GM21528 (cell line): ENCODE results near the gene EHMT2.
A peak's percentile ranks its signal among the peaks of the same experiment; 100 is the strongest.
"Not testable (repeated sequence)": the region's sequence is repeated elsewhere in the genome, so short reads cannot be mapped to it uniquely, and the experiment has no call there.

ENCODE experiments used
- ATAC-seq: cut with Tn5 transposase; IDR thresholded peaks from one replicate; pipeline ENCODE4 v1.9.1; 2021; ENCODE audit warnings: mild to moderate bottlenecking, moderate library complexity; ENCODE audit not compliant: unreplicated experiment, low FRiP score

EHMT2 gene

GRCh38 chr6:31915756-31916155, 18.3 kb upstream of the EHMT2 start:
- ATAC-seq, result no peak

- no peak for ATAC-seq
These were observed 17.9 kb upstream of the EHMT2 start for GRCh38 chr6:31915351-31915750.

DNA sequence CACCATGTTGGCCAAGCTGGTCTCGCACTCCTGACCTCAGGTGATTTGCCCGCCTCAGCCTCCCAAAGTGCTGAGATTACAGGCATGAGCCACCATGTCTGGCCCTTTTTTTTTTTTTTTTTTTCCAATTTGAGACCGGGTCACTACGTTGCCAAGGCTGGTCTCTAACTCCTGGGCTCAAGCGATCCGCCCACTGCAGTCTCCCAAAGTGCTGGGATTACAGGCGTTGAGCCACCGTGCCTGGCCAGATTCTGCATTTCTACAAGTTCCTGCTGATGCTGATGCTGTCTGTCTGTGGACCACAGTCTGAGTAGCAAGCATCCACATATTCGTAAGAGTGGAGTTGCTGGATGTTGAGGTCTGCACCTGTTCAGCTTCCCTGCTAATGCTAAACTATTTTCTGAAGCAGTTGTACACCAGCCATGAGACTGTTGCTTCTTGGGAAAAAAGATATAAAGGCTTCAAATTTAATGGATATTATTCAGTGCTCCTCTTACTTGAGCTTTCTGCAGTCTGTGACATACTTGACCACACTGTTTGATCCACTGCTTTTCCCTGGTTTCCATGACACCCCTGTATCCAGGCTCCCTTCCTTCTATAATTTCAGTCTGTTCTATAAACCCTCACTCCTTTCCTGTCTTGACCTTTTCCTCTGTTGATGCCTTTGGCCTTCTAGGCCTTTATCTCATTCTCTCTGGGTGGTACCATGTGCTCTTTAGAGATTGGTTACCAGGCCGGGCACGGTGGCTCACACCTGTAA, 14.5 kb upstream of the EHMT2 start:
- no peak for ATAC-seq

DNA sequence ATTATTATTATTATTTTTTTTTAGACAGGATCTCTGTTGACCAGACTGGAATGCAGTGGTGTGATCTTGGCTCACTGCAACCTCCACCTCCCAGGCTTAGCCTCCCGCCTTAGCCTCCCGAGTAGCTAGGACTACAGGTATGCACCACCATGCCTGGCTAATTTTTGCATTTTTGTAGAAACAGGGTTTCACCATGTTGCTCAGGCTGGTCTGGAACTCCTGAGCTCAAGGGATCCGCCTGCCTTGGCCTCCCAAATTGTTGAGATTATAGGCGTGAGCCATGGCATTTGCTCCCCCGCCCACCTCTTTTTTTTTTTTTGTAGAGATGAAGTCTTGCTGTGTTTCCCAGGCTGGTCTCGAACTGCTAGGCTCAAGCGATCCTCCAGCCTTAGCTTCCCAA, 11.8 kb upstream of the EHMT2 start:
- not testable (repeated sequence) for ATAC-seq

DNA sequence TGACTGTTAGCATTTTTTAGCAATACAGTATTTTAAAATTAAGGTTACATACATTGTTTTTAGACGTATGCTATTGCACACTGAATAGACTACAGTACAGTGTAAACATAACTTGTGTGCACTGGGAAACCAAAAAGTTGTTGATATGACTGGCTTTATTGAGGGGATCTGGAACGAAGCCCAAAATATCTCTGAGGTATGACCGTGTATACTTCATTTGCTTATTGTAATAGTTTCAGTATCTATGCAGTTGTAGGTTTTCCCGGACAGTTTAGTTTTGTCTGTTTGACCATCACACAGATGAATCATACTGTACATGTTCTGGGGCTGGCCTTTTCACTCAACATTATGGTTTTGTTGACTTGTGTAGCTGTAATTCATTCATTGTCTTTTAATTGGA, 11.3 kb upstream of the EHMT2 start:
- peak; percentile 48 for ATAC-seq

GRCh38 chr6:31908255-31908654, 10.8 kb upstream of the EHMT2 start:
- ATAC-seq, result not testable (repeated sequence)

DNA sequence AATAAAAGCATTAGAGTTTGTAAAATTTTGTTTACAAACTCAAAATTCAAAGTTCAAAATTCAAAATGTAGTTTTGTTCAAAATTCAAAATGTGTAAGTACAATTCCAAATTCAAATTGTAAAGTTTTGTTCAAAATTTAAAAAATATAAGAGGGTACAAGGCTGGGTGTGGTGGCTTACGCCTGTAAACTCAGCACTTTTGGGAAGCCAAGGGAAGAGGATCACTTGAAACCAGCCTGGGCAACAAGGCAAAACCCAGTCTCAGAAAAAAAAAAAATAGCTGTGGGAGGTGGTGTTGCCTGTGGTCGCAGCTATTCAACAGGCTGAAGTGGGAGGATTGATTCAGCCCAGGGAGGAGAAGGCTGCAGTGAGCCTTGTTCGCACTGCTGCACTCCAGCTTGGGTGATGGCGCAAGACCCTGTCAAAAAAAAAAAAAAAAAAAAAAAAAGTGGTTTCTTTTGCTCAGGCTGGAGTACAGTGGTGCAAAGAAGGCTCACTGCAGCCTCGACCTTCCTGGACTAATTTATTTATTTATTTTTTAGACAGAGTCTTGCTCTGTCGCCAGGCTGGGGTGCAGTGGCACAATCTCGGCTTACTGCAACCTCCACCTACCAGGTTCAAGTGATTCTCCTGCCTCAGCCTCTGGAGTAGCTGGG, 9.8 kb upstream of the EHMT2 start:
- ATAC-seq, result no peak

DNA sequence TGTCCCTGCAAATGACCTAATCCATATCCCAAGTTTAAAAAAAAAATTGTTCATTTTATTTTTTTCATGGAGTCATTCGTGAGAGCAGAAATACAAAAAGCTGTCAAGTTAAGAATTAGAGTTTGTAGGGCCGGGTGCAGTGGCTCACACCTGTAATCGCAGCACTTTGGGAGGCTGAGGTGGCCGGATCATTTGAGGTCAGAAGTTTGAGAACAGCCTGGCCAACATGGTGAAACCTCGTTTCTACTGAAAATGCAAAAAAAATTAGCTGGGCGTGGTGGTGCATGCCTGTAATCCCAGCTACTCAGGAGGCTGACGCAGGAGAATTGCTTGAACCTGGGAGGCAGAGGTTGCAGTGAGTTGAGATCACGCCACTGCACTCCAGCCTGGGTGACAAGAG, 9.2 kb upstream of the EHMT2 start:
- ATAC-seq, result not testable (repeated sequence)

DNA sequence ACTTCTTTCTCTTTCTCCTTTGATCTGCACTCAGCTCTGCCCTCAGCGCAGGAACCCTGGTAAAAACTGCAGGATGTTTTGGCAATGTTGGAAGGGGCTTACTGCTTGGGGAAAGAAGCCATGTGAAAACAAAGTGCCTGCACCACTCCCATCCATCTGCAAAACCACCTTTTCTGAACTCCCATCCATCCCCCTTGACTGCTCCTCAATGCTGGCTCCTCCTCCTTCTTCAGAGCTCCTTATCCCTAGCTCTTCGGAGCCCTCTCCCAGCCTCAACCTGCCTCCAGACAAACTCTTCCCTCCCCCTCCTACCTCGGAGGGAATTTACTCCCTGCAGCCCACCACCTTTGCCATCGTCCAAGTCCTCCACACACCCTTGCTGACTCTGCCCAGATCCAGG, 8.6 kb upstream of the EHMT2 start:
- ATAC-seq, result no peak

GRCh38 chr6:31905041-31905440, 7.5 kb upstream of the EHMT2 start:
- ATAC-seq, result no peak

- no peak for ATAC-seq
These were observed 6.5 kb upstream of the EHMT2 start for GRCh38 chr6:31903957-31904356.

DNA sequence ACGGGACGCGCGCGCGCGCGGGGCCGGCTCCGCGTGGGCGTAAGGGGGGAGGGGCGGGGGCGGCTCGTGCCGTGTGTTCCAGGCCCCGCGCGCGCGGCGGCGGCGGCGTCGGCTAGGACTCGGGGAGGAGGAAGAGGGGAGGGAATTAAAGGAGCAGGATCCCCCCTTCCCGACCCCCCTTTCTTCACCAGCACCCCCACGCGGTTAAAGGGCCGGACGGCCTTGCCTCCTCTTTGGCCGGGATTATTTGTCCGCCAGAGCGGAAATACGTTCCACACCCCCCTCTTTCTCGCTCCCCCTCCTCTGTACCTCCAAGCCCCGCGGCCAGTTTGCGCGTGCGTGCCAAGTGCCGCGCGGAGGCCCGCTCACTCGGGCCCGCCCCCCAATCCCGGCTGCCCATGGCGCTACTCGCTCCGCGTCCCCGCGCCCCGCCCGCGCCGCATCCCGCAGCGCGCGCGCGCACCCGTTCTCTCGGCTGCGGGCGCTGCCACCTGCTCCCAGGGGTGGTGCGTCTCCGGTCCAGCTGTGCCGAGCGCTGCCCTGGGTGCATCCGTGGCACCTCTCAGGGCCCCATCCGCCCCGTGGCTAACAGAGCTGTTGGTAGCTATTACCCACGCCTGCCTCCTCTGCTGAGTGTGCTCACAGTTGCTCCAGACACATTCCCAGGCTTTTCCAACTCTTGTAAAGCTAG, 4.6 kb upstream of the EHMT2 start, which contains the start of gene ZBTB12:
TSS of gene ZBTB12 (minus strand) at position 134 of the 691 bp plus-strand sequence. CDS start 781 bp downstream, outside the sequence.
- ATAC-seq, result peak; percentile 48

- no peak for ATAC-seq
These were observed 4.0 kb upstream of the EHMT2 start for GRCh38 chr6:31901415-31901952.

- ATAC-seq, result no peak
These were observed 3.5 kb upstream of the EHMT2 start for GRCh38 chr6:31900917-31901414.

GRCh38 chr6:31899882-31900722, 2.6 kb upstream of the EHMT2 start:
- no peak for ATAC-seq

- no peak for ATAC-seq
These were observed 1.7 kb upstream of the EHMT2 start for GRCh38 chr6:31899215-31899614.

GRCh38 chr6:31898383-31899011, 999 bp upstream of the EHMT2 start:
- peak; percentile 19 for ATAC-seq

DNA sequence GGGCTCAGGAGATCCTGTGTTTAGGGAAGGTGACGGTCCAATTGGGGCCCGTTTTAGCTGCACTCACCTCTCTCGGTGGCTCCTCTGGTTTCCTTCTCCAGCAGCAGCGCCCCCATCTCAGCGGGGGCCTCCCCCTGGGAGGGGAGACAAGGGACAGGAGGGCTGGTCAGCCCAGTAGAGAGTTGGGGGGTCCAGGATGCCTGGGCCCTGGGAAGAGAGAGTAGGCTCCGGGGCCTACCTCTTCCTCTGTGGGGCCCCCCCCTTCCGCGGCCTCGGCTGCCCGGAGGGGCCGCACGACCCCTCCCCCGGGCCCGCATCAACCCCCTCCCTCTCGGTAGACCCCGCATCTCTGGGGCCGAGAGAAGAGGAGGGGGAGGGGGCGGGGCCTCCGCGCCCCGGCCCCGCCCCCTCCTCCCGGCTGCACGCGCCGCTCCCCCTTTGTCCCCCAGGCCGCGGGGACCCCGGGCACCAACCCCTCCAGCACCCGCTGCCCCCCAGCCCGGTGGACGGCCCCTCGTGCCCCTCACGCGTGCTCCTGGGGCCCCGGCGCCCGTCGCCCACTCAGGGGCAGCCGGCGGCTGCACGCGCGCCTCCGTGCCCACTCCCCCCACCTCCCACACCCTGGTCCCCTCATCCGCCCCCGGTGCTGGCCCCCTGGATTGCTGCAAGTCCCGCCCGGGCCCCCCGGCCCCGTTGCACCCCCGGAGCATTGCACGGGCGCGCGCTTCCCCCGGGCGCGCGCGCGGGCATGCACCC, 464 bp downstream of the EHMT2 start:
- no peak for ATAC-seq

DNA sequence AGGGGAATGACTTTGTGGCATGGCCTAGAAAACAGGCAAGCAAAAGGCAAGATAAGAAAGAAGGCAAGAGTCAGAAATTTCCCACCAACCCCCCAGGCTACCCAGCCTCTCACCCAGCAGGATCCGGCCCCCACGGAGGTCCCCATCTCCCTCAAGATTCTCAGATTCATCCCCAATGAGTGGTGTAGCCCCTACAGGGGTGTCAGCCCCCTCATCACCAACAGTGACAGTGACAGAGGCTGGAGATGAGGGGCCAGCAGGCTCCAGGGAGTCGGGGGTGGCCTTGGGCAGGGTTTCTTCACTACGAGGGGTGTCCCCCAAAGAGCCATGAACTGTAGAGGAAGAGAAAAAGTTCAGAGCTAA, 1.0 kb downstream of the EHMT2 start:
- ATAC-seq, result no peak
